ENCODE data around the gene MUC5B.

MUC5B gene

DNA sequence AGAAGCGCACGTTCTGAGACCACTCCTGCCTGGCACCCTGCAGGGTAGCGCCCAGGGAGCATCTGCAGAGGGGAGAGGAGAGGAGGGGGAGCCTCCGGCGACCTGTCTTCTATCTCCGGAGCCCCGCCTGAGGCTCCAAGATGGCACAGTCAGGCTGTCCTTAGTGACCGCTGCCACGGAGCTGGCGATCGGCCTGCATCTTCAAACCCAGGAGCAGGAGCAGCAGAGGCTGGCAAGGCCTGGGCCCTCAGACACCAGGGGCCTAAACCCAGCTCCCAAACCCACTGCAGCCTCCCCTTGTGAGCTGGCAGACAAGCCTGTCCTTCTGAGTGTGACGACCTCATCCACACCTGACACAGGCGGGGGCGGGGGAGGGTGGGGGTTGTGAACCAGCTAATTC lies 51.6 kb downstream of the MUC5B start:
- TF ChIP-seq, protein P1, sequence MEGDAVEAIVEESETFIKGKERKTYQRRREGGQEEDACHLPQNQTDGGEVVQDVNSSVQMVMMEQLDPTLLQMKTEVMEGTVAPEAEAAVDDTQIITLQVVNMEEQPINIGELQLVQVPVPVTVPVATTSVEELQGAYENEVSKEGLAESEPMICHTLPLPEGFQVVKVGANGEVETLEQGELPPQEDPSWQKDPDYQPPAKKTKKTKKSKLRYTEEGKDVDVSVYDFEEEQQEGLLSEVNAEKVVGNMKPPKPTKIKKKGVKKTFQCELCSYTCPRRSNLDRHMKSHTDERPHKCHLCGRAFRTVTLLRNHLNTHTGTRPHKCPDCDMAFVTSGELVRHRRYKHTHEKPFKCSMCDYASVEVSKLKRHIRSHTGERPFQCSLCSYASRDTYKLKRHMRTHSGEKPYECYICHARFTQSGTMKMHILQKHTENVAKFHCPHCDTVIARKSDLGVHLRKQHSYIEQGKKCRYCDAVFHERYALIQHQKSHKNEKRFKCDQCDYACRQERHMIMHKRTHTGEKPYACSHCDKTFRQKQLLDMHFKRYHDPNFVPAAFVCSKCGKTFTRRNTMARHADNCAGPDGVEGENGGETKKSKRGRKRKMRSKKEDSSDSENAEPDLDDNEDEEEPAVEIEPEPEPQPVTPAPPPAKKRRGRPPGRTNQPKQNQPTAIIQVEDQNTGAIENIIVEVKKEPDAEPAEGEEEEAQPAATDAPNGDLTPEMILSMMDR (IDR thresholded peaks at IDR 0.05; ENCODE audit: borderline replicate concordance, insufficient read depth, low read depth, low read length): no peak

DNA sequence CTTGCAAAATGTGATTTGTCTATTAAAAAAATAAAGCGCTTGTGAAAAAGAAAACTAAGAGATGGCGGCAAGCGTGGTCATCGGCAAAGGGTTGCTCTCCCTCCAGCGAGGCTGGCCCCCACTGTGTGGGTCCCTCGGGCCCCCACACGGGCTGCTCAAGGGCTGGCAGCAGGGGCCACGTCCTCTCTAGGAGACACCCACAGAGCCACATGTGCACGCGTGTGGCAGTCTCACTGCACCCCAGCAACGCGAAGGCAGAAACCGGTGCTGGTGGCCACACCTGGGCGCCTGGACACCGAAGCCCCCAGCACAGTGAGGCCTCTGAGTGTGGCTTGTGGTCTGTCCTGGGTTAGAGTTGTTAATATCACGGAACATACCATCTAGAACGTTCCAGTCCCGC lies 52.2 kb downstream of the MUC5B start:
- TF ChIP-seq, protein P1 (IDR thresholded peaks at IDR 0.05; ENCODE audit: borderline replicate concordance, insufficient read depth, low read depth, low read length): no peak

More for the DNA sequence above, 51.6 kb downstream of the MUC5B start:
- H3K4me3 ChIP-seq (ENCODE audit: low read depth, low read length): no peak overlapping the region

GRCh38 chr11:1276041-1276790 lies 53.4 kb downstream of the MUC5B start:
- TF ChIP-seq, protein P1 (IDR thresholded peaks at IDR 0.05; ENCODE audit: borderline replicate concordance, insufficient read depth, low read depth, low read length): no peak
- H3K4me3 ChIP-seq (ENCODE audit: low read depth, low read length): no peak overlapping the region

More for the DNA sequence above, 52.2 kb downstream of the MUC5B start:
- no peak overlapping the region for H3K4me3 ChIP-seq (ENCODE audit: low read depth, low read length)

DNA sequence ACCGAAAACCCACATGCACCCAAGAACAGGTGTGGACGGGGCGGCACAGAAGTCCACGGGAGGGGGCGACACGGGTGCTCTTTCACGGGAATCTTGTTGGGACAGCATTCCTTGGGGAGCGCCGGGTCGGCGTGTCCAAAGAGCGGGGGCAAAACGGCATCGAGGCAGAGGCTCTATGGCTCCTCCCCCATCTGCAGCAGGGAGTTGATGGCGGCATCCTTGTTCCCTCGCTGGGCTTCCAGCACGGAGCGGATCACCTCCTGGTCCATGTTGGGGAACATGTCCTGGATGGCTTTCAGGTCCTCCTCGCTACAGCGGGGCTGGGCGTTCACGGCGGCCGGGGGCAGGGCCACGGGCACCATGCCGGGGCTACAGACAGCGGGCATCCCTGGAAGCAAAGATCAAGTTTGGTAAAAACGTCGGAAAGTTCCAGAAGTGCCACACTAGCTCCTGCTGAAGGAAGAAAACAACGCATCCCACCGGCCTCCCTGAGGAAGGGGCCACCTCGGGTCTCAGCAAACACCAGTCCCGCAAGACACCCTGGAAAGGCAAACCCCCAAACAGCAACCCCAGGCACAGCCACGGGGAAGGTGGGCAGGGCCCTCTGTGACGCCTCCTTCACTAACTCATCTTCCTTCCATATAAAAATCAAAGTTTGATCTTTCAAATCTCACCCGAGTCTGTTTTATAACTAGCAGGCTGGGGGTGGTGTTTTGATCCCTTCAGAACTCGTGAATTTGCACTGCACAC lies 54.2 kb downstream of the MUC5B start:
- TF ChIP-seq, protein P1 (IDR thresholded peaks at IDR 0.05; ENCODE audit: borderline replicate concordance, insufficient read depth, low read depth, low read length): no peak
- H3K4me3 ChIP-seq (ENCODE audit: low read depth, low read length): no peak overlapping the region

DNA sequence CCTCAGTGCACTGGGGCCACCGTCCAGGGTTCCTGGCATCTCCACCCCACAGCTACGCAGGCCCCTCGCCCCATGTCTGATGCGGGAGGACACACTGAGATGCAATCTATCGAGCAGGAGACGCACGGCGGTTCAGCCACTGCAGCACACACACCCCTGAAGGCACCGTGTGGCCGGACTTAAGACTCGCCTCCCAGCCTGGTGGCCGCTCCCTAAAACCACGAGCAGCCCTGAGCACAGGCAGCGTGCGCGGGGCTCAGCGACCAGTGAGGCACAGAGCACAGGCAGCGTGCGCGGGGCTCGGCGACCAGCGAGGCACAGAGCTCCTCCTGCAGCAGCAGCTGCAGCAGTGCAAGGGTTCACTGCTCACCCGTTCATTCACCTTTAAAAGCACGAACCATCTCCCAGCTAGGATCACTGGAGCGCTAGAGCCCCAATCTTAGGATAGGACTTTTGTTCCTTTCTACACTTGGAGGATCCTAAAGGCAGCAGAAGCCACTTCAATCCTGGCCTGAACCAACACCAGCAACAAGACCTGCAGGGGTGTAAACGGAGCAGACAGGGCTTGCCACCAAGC lies 55.2 kb downstream of the MUC5B start:
- TF ChIP-seq, protein P1 (IDR thresholded peaks at IDR 0.05; ENCODE audit: borderline replicate concordance, insufficient read depth, low read depth, low read length): no peak
- no peak overlapping the region for H3K4me3 ChIP-seq (ENCODE audit: low read depth, low read length)

DNA sequence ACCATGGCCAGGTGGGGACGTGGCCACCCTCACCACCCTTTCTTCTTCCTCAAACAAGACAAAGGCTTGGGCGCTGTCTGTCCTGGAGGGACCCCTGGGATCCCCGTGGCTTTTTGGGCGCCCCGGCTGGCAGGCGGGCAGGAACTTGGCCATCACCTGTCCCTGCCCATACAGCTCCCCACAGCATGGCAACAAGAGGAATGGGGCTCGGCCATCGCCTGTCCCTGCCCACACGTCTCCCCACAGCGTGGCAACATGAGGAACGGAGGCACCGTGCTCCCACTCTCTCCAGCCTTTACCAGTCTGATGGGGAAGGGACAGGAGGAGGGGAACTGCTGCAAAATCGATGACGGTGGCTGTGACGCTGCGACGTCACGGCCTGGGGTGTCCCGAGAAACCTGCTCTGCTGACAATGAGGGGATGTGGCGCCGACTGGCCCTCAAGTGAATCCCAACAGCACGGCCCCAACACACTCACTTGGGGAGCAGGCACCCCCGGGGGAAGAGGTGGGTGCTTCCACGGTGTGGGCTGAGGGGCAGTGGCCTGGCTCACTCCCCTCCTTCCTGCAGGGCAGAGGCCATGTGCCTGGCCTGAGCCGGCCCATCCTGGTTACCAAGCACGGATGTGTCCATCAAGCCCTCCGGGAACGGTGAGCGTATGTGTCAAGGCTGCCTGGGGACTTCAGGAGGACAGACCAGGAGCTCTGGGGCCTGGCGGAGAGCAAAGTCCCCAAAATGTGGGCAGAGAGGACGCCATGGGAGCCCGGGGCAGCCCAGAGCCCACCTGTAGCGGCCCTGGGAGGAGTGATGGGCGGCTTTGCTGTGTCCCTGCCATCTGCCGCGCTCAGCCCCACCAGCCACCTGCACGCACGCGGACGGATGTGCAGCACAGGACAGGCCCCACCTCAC lies 56.2 kb downstream of the MUC5B start:
- H3K4me3 ChIP-seq (ENCODE audit: low read depth, low read length): no peak overlapping the region
- TF ChIP-seq, protein P1 (IDR thresholded peaks at IDR 0.05; ENCODE audit: borderline replicate concordance, insufficient read depth, low read depth, low read length): no peak
